Measurements from ENCODE around the gene FAM78B. TPM values are rescaled to one million over a fixed set of nuclear protein-coding genes. Genes with fewer than 3 reads are reported as not detected.

FAM78B gene
- total RNA-seq, 1 donor from 2014 or later = 1.0 TPM

- no peaks in the 10 kb centered on the region for H3K9me3 Mint-ChIP-seq
- H3K27ac Mint-ChIP-seq = no peak overlapping the region
- no peak for DNase-seq (ENCODE audit: low spot score)
- H3K27me3 Mint-ChIP-seq (ENCODE audit: insufficient read depth) = peaks cover 1% of the 10 kb centered on the region
- intact Hi-C loops (cut with micrococcal nuclease) = no loop called here
- peaks cover 6% of the 10 kb centered on the region for H3K4me1 Mint-ChIP-seq (ENCODE audit: low read depth)
- H3K36me3 Mint-ChIP-seq (ENCODE audit: low read depth) = no peaks in the 10 kb centered on the region
- no peak overlapping the region for H3K4me3 Mint-ChIP-seq
Observed at GRCh38 chr1:166175032-166175431, 8.2 kb upstream of the FAM78B start.

GRCh38 chr1:166174108-166174507 is 7.3 kb upstream of the FAM78B start:
- Mint-ChIP-seq H3K4me3 (no peak overlapping the region), H3K36me3 (ENCODE audit: low read depth) (no peaks in the 10 kb centered on the region), H3K4me1 (ENCODE audit: low read depth) (peaks cover 6% of the 10 kb centered on the region), H3K27me3 (ENCODE audit: insufficient read depth) (peaks cover 1% of the 10 kb centered on the region), H3K9me3 (no peaks in the 10 kb centered on the region), H3K27ac (no peak overlapping the region)
- DNase-seq (ENCODE audit: low spot score) = no peak
- intact Hi-C loops (cut with micrococcal nuclease) = no loop called here

GRCh38 chr1:166172106-166172505 is 5.3 kb upstream of the FAM78B start:
- DNase-seq (ENCODE audit: low spot score) = no peak
- Mint-ChIP-seq H3K4me1 (ENCODE audit: low read depth) (peaks cover 15% of the 10 kb centered on the region), H3K36me3 (ENCODE audit: low read depth) (no peaks in the 10 kb centered on the region), H3K4me3 (no peak overlapping the region), H3K9me3 (no peaks in the 10 kb centered on the region), H3K27me3 (ENCODE audit: insufficient read depth) (peaks cover 5% of the 10 kb centered on the region), H3K27ac (no peak overlapping the region)
- intact Hi-C loops (cut with micrococcal nuclease) = no loop called here

GRCh38 chr1:166170726-166171125 is 3.9 kb upstream of the FAM78B start:
- H3K27me3 Mint-ChIP-seq (ENCODE audit: insufficient read depth) = peaks cover 7% of the 10 kb centered on the region
- H3K4me1 Mint-ChIP-seq (ENCODE audit: low read depth) = peaks cover 9% of the 10 kb centered on the region
- H3K27ac Mint-ChIP-seq = peak overlapping the region; percentile 30
- DNase-seq (ENCODE audit: low spot score) = no peak
- intact Hi-C loops (cut with micrococcal nuclease) = loop anchor here (2.0 kb wide), 1 partner anchor 320 kb away; no protein-coding TSS in a partner anchor
- no peaks in the 10 kb centered on the region for H3K36me3 Mint-ChIP-seq (ENCODE audit: low read depth)
- H3K9me3 Mint-ChIP-seq = no peaks in the 10 kb centered on the region
- no peak overlapping the region for H3K4me3 Mint-ChIP-seq

- no peak overlapping the region for H3K4me3 Mint-ChIP-seq
- no peaks in the 10 kb centered on the region for H3K36me3 Mint-ChIP-seq (ENCODE audit: low read depth)
- peak overlapping the region; percentile 59 for H3K27ac Mint-ChIP-seq
- peaks cover 11% of the 10 kb centered on the region for H3K27me3 Mint-ChIP-seq (ENCODE audit: insufficient read depth)
- H3K4me1 Mint-ChIP-seq (ENCODE audit: low read depth) = peaks cover 10% of the 10 kb centered on the region
- H3K9me3 Mint-ChIP-seq = no peaks in the 10 kb centered on the region
- DNase-seq (ENCODE audit: low spot score) = no peak
- intact Hi-C loops (cut with micrococcal nuclease) = loop anchor here (2.0 kb wide), 1 partner anchor 321 kb away; no protein-coding TSS in a partner anchor
Observed at GRCh38 chr1:166170075-166170474, 3.3 kb upstream of the FAM78B start.

GRCh38 chr1:166169182-166169581 is 2.4 kb upstream of the FAM78B start:
- Mint-ChIP-seq H3K9me3 (no peaks in the 10 kb centered on the region), H3K4me3 (no peak overlapping the region), H3K4me1 (ENCODE audit: low read depth) (peaks cover 16% of the 10 kb centered on the region), H3K27me3 (ENCODE audit: insufficient read depth) (peaks cover 19% of the 10 kb centered on the region), H3K36me3 (ENCODE audit: low read depth) (no peaks in the 10 kb centered on the region), H3K27ac (no peak overlapping the region)
- no peak for DNase-seq (ENCODE audit: low spot score)
- intact Hi-C loops (cut with micrococcal nuclease) = loop anchor here (5.0 kb wide), 2 partner anchors 87 to 242 kb away; no protein-coding TSS in a partner anchor

GRCh38 chr1:166167572-166167925 is 748 bp upstream of the FAM78B start:
- Mint-ChIP-seq H3K27ac (no peak overlapping the region), H3K27me3 (ENCODE audit: insufficient read depth) (peaks cover 34% of the 10 kb centered on the region), H3K36me3 (ENCODE audit: low read depth) (no peaks in the 10 kb centered on the region), H3K4me3 (peak overlapping the region; percentile 34), H3K4me1 (ENCODE audit: low read depth) (peaks cover 16% of the 10 kb centered on the region), H3K9me3 (no peaks in the 10 kb centered on the region)
- DNase-seq (ENCODE audit: low spot score) = no peak
- intact Hi-C loops (cut with micrococcal nuclease) = loop anchor here (1.0 to 5.0 kb wide), 4 partner anchors 85 to 569 kb away; partner anchors contain the start of gene ALDH9A1

- no peak for DNase-seq (ENCODE audit: low spot score)
- intact Hi-C loops (cut with micrococcal nuclease) = loop anchor here (2.0 to 5.0 kb wide), 3 partner anchors 84 to 468 kb away; partner anchors contain the start of gene ALDH9A1
- H3K9me3 Mint-ChIP-seq = no peaks in the 10 kb centered on the region
- H3K27me3 Mint-ChIP-seq (ENCODE audit: insufficient read depth) = peaks cover 41% of the 10 kb centered on the region
- no peak overlapping the region for H3K27ac Mint-ChIP-seq
- H3K36me3 Mint-ChIP-seq (ENCODE audit: low read depth) = no peaks in the 10 kb centered on the region
- no peak overlapping the region for H3K4me3 Mint-ChIP-seq
- peaks cover 16% of the 10 kb centered on the region for H3K4me1 Mint-ChIP-seq (ENCODE audit: low read depth)
Observed at GRCh38 chr1:166166329-166166697, 488 bp downstream of the FAM78B start.

GRCh38 chr1:166165661-166166328 is 1.0 kb downstream of the FAM78B start:
- peak overlapping the region; percentile 83 for H3K4me3 Mint-ChIP-seq
- H3K9me3 Mint-ChIP-seq = no peaks in the 10 kb centered on the region
- H3K27ac Mint-ChIP-seq = no peak overlapping the region
- intact Hi-C loops (cut with micrococcal nuclease) = loop anchor here (2.0 to 5.0 kb wide), 3 partner anchors 83 to 467 kb away; partner anchors contain the start of gene ALDH9A1
- DNase-seq (ENCODE audit: low spot score) = no peak
- peaks cover 16% of the 10 kb centered on the region for H3K4me1 Mint-ChIP-seq (ENCODE audit: low read depth)
- no peaks in the 10 kb centered on the region for H3K36me3 Mint-ChIP-seq (ENCODE audit: low read depth)
- peaks cover 41% of the 10 kb centered on the region for H3K27me3 Mint-ChIP-seq (ENCODE audit: insufficient read depth)

- Mint-ChIP-seq H3K4me1 (ENCODE audit: low read depth) (peaks cover 16% of the 10 kb centered on the region), H3K27ac (no peak overlapping the region), H3K36me3 (ENCODE audit: low read depth) (no peaks in the 10 kb centered on the region), H3K9me3 (no peaks in the 10 kb centered on the region), H3K27me3 (ENCODE audit: insufficient read depth) (peaks cover 41% of the 10 kb centered on the region), H3K4me3 (peak overlapping the region; percentile 83)
- intact Hi-C loops (cut with micrococcal nuclease) = loop anchor here (5.0 kb wide), 2 partner anchors 83 to 238 kb away; no protein-coding TSS in a partner anchor
- no peak for DNase-seq (ENCODE audit: low spot score)
Observed at GRCh38 chr1:166164995-166165660, 1.7 kb downstream of the FAM78B start.

GRCh38 chr1:166164646-166164994 is 2.2 kb downstream of the FAM78B start:
- Mint-ChIP-seq H3K4me3 (peak overlapping the region; percentile 78), H3K27me3 (ENCODE audit: insufficient read depth) (peaks cover 41% of the 10 kb centered on the region), H3K27ac (no peak overlapping the region), H3K36me3 (ENCODE audit: low read depth) (no peaks in the 10 kb centered on the region), H3K9me3 (no peaks in the 10 kb centered on the region), H3K4me1 (ENCODE audit: low read depth) (peaks cover 16% of the 10 kb centered on the region)
- DNase-seq (ENCODE audit: low spot score) = no peak
- intact Hi-C loops (cut with micrococcal nuclease) = no loop called here

- peaks cover 2% of the 10 kb centered on the region for H3K4me1 Mint-ChIP-seq (ENCODE audit: low read depth)
- intact Hi-C loops (cut with micrococcal nuclease) = no loop called here
- H3K4me3 Mint-ChIP-seq = no peak overlapping the region
- no peaks in the 10 kb centered on the region for H3K9me3 Mint-ChIP-seq
- no peaks in the 10 kb centered on the region for H3K36me3 Mint-ChIP-seq (ENCODE audit: low read depth)
- H3K27me3 Mint-ChIP-seq (ENCODE audit: insufficient read depth) = peaks cover 26% of the 10 kb centered on the region
- H3K27ac Mint-ChIP-seq = no peak overlapping the region
- no peak for DNase-seq (ENCODE audit: low spot score)
Observed at GRCh38 chr1:166159656-166160055, 7.1 kb downstream of the FAM78B start.

GRCh38 chr1:166156674-166157073 is 10.1 kb downstream of the FAM78B start:
- Mint-ChIP-seq H3K9me3 (no peaks in the 10 kb centered on the region), H3K27ac (no peak overlapping the region), H3K4me1 (ENCODE audit: low read depth) (no peaks in the 10 kb centered on the region), H3K4me3 (no peak overlapping the region), H3K36me3 (ENCODE audit: low read depth) (no peaks in the 10 kb centered on the region), H3K27me3 (ENCODE audit: insufficient read depth) (peaks cover 2% of the 10 kb centered on the region)
- intact Hi-C loops (cut with micrococcal nuclease) = no loop called here
- DNase-seq (ENCODE audit: low spot score) = no peak
